AG08395 (cell line): ENCODE measurements around the gene HTR3C.

ENCODE experiments used
- DNase-seq: peaks from one replicate; pipeline ENCODE4 v3.0.0; 2012; ENCODE audit warnings: mixed read lengths, low spot score

The HTR3C gene

GRCh38 chr3:184092199-184092598 is 39.4 kb downstream of the HTR3C start:
- no peak for DNase-seq

GRCh38 chr3:184096811-184097383 is 44.0 kb downstream of the HTR3C start, which contains the start of gene HTR3E:
Gene HTR3E, plus strand, starts transcription at chr3:184097064. Its CDS starts 466 bp downstream, at chr3:184097530.
- no peak for DNase-seq

GRCh38 chr3:184097556-184097955 is 44.7 kb downstream of the HTR3C start:
- DNase-seq, result no peak

- DNase-seq, result no peak
These were observed 47.2 kb downstream of the HTR3C start for GRCh38 chr3:184099806-184100686.
